Memory B cell (primary cell): Measurements from ENCODE around the gene PCED1A.

ENCODE experiments used
- ATAC-seq: fragments of 150-1000 bp; cut with Tn5 transposase; 2 replicates; pipeline ENCODE4 v1.10.0; 2021; ENCODE audit warnings: low read depth, mild to moderate bottlenecking, moderate library complexity
- DNase-seq, 2 donors: peaks; one replicate each; pipeline ENCODE4 v3.0.0; 2022; ENCODE audit warnings: low spot score in 2 of 2
- H3K27ac Mint-ChIP-seq: one replicate; pipeline ENCODE4 v1.8.0; 2022; ENCODE audit warnings: mild to moderate bottlenecking, moderate library complexity, mixed read lengths
- H3K27me3 Mint-ChIP-seq: one replicate; pipeline ENCODE4 v1.8.0; 2022; ENCODE audit warnings: mixed read lengths
- H3K36me3 Mint-ChIP-seq: one replicate; pipeline ENCODE4 v1.8.0; 2022; ENCODE audit warnings: mild to moderate bottlenecking, mixed read lengths
- H3K4me1 Mint-ChIP-seq: one replicate; pipeline ENCODE4 v1.8.0; 2022; ENCODE audit warnings: mixed read lengths
- H3K4me3 Mint-ChIP-seq: one replicate; pipeline ENCODE4 v1.8.0; 2022; ENCODE audit warnings: mild to moderate bottlenecking, moderate library complexity, mixed read lengths
- H3K9me3 Mint-ChIP-seq: one replicate; pipeline ENCODE4 v1.8.0; 2022; ENCODE audit warnings: mixed read lengths

PCED1A gene

GRCh38 chr20:2872459-2873009, 32.1 kb upstream of the PCED1A start:
- peaks cover 4% of the 10 kb centered on the region for H3K27me3 Mint-ChIP-seq
- peaks cover 37% of the 10 kb centered on the region for H3K4me1 Mint-ChIP-seq
- no peaks in the 10 kb centered on the region for H3K36me3 Mint-ChIP-seq
- H3K27ac Mint-ChIP-seq = peak overlapping the region; percentile 89
- peak overlapping the region; percentile 95 for H3K4me3 Mint-ChIP-seq
- ATAC-seq = peak; percentile 41
- DNase-seq = peak; percentile 46 to 63
- H3K9me3 Mint-ChIP-seq = no peaks in the 10 kb centered on the region

GRCh38 chr20:2871661-2872458, 31.4 kb upstream of the PCED1A start:
- Mint-ChIP-seq H3K27ac (peak overlapping the region; percentile 25), H3K36me3 (peaks cover 2% of the 10 kb centered on the region), H3K4me3 (peak overlapping the region; percentile 95), H3K9me3 (no peaks in the 10 kb centered on the region), H3K27me3 (peaks cover 4% of the 10 kb centered on the region), H3K4me1 (peaks cover 39% of the 10 kb centered on the region)
- DNase-seq = peak in 1 of 2 donors; percentile 22
- ATAC-seq = no peak

GRCh38 chr20:2871111-2871465, 30.6 kb upstream of the PCED1A start:
- Mint-ChIP-seq H3K27ac (no peak overlapping the region), H3K4me3 (no peak overlapping the region), H3K27me3 (peaks cover 4% of the 10 kb centered on the region), H3K36me3 (peaks cover 2% of the 10 kb centered on the region), H3K4me1 (peaks cover 31% of the 10 kb centered on the region), H3K9me3 (no peaks in the 10 kb centered on the region)
- DNase-seq = no peak
- ATAC-seq = no peak

GRCh38 chr20:2869381-2869780, 28.9 kb upstream of the PCED1A start:
- H3K27me3 Mint-ChIP-seq = peaks cover 4% of the 10 kb centered on the region
- ATAC-seq = no peak
- H3K27ac Mint-ChIP-seq = no peak overlapping the region
- H3K4me3 Mint-ChIP-seq = no peak overlapping the region
- H3K4me1 Mint-ChIP-seq = peaks cover 15% of the 10 kb centered on the region
- peaks cover 5% of the 10 kb centered on the region for H3K36me3 Mint-ChIP-seq
- H3K9me3 Mint-ChIP-seq = no peaks in the 10 kb centered on the region
- DNase-seq = no peak

- Mint-ChIP-seq H3K27ac (no peak overlapping the region), H3K4me3 (no peak overlapping the region), H3K36me3 (peaks cover 8% of the 10 kb centered on the region), H3K27me3 (peaks cover 4% of the 10 kb centered on the region), H3K4me1 (peaks cover 11% of the 10 kb centered on the region), H3K9me3 (no peaks in the 10 kb centered on the region)
- ATAC-seq = no peak
- DNase-seq = no peak
Measured at GRCh38 chr20:2867081-2867864, 26.8 kb upstream of the PCED1A start.

GRCh38 chr20:2866236-2866635, 25.8 kb upstream of the PCED1A start:
- no peaks in the 10 kb centered on the region for H3K27me3 Mint-ChIP-seq
- no peaks in the 10 kb centered on the region for H3K9me3 Mint-ChIP-seq
- H3K27ac Mint-ChIP-seq = no peak overlapping the region
- peaks cover 7% of the 10 kb centered on the region for H3K4me1 Mint-ChIP-seq
- no peak overlapping the region for H3K4me3 Mint-ChIP-seq
- H3K36me3 Mint-ChIP-seq = peaks cover 11% of the 10 kb centered on the region
- no peak for DNase-seq
- ATAC-seq = no peak

- H3K9me3 Mint-ChIP-seq = no peaks in the 10 kb centered on the region
- DNase-seq (no peak), ATAC-seq (no peak)
- peaks cover 5% of the 10 kb centered on the region for H3K4me1 Mint-ChIP-seq
- H3K27me3 Mint-ChIP-seq = no peaks in the 10 kb centered on the region
- H3K4me3 Mint-ChIP-seq = no peak overlapping the region
- H3K27ac Mint-ChIP-seq = no peak overlapping the region
- peaks cover 14% of the 10 kb centered on the region for H3K36me3 Mint-ChIP-seq
Measured at GRCh38 chr20:2865630-2866029, 25.2 kb upstream of the PCED1A start.

GRCh38 chr20:2865101-2865500, 24.6 kb upstream of the PCED1A start:
- no peaks in the 10 kb centered on the region for H3K27me3 Mint-ChIP-seq
- no peak for DNase-seq
- H3K9me3 Mint-ChIP-seq = no peaks in the 10 kb centered on the region
- H3K36me3 Mint-ChIP-seq = peaks cover 15% of the 10 kb centered on the region
- H3K4me1 Mint-ChIP-seq = peaks cover 5% of the 10 kb centered on the region
- H3K27ac Mint-ChIP-seq = no peak overlapping the region
- H3K4me3 Mint-ChIP-seq = no peak overlapping the region
- ATAC-seq = no peak

- no peak overlapping the region for H3K4me3 Mint-ChIP-seq
- H3K9me3 Mint-ChIP-seq = no peaks in the 10 kb centered on the region
- no peak for DNase-seq
- peaks cover 15% of the 10 kb centered on the region for H3K36me3 Mint-ChIP-seq
- H3K27ac Mint-ChIP-seq = no peak overlapping the region
- no peak for ATAC-seq
- peaks cover 5% of the 10 kb centered on the region for H3K4me1 Mint-ChIP-seq
- no peaks in the 10 kb centered on the region for H3K27me3 Mint-ChIP-seq
Measured at GRCh38 chr20:2864626-2865025, 24.2 kb upstream of the PCED1A start.

GRCh38 chr20:2859330-2860121, 19.1 kb upstream of the PCED1A start:
- H3K36me3 Mint-ChIP-seq = peaks cover 13% of the 10 kb centered on the region
- H3K4me1 Mint-ChIP-seq = peaks cover 4% of the 10 kb centered on the region
- H3K27me3 Mint-ChIP-seq = no peaks in the 10 kb centered on the region
- H3K4me3 Mint-ChIP-seq = no peak overlapping the region
- H3K9me3 Mint-ChIP-seq = no peaks in the 10 kb centered on the region
- no peak for DNase-seq
- H3K27ac Mint-ChIP-seq = no peak overlapping the region
- no peak for ATAC-seq

- ATAC-seq = no peak
- H3K4me1 Mint-ChIP-seq = peaks cover 4% of the 10 kb centered on the region
- H3K4me3 Mint-ChIP-seq = no peak overlapping the region
- H3K36me3 Mint-ChIP-seq = peaks cover 11% of the 10 kb centered on the region
- no peaks in the 10 kb centered on the region for H3K9me3 Mint-ChIP-seq
- DNase-seq = no peak
- no peaks in the 10 kb centered on the region for H3K27me3 Mint-ChIP-seq
- H3K27ac Mint-ChIP-seq = no peak overlapping the region
Measured at GRCh38 chr20:2858591-2858990, 18.1 kb upstream of the PCED1A start.

GRCh38 chr20:2851086-2851485, 10.6 kb upstream of the PCED1A start:
- no peak for DNase-seq
- Mint-ChIP-seq H3K4me1 (peaks cover 14% of the 10 kb centered on the region), H3K27me3 (no peaks in the 10 kb centered on the region), H3K27ac (no peak overlapping the region), H3K4me3 (no peak overlapping the region), H3K9me3 (no peaks in the 10 kb centered on the region), H3K36me3 (peaks cover 7% of the 10 kb centered on the region)
- ATAC-seq = no peak

- no peak overlapping the region for H3K4me3 Mint-ChIP-seq
Measured at GRCh38 chr20:2849529-2849928, 9.1 kb upstream of the PCED1A start.

GRCh38 chr20:2847802-2848201, 7.3 kb upstream of the PCED1A start:
- H3K27ac Mint-ChIP-seq = no peak overlapping the region
- ATAC-seq (no peak), DNase-seq (no peak)
- no peak overlapping the region for H3K4me3 Mint-ChIP-seq
- H3K4me1 Mint-ChIP-seq = peaks cover 21% of the 10 kb centered on the region
- peaks cover 12% of the 10 kb centered on the region for H3K36me3 Mint-ChIP-seq
- no peaks in the 10 kb centered on the region for H3K9me3 Mint-ChIP-seq
- no peaks in the 10 kb centered on the region for H3K27me3 Mint-ChIP-seq

More at GRCh38 chr20:2849529-2849928, 9.1 kb upstream of the PCED1A start:
- H3K9me3 Mint-ChIP-seq = no peaks in the 10 kb centered on the region
- no peak overlapping the region for H3K27ac Mint-ChIP-seq
- peaks cover 10% of the 10 kb centered on the region for H3K36me3 Mint-ChIP-seq
- DNase-seq = no peak
- no peak for ATAC-seq
- H3K27me3 Mint-ChIP-seq = no peaks in the 10 kb centered on the region
- peaks cover 19% of the 10 kb centered on the region for H3K4me1 Mint-ChIP-seq
